HG02798 (cell line): ENCODE measurements around the gene NT5DC1.

Source experiments
- ATAC-seq: cut with Tn5 transposase; IDR thresholded peaks from one replicate; pipeline ENCODE4 v1.9.1; 2021; ENCODE audit warnings: mild to moderate bottlenecking; ENCODE audit not compliant: unreplicated experiment, poor library complexity

NT5DC1 gene

DNA sequence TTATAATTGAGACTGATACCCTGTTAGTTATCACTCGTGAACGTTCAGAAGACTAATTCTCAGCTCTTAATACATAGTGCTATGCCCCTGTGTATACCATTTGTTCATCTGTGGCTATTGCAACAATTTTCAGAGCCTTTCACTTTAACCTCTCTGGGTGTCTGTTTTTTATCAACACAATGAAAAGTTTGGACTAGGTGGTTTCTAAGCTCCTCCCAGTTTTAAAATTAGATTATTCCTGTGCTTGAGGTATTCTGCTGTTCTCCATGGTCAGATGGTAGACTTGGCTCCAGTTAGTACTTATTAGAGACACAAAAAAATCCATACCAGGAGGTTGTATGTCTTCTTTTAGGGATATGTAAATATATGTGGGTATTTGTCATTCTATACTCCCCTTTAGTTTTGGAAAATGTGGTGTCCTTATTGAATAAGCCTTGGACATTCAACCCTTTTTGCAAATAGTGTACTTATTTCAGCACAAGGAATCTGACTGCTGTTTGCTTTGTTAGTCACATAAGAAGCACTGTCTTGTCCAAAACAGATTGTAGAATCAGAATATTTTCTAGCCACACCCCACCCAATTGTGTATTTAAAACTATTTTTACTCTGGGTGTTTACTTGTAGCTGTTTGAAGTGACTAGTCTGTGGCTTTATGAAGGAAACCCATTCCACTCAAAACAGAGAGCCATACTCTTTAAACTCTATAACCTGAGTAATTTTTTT lies 27.3 kb downstream of the NT5DC1 start:
- no peak for ATAC-seq

DNA sequence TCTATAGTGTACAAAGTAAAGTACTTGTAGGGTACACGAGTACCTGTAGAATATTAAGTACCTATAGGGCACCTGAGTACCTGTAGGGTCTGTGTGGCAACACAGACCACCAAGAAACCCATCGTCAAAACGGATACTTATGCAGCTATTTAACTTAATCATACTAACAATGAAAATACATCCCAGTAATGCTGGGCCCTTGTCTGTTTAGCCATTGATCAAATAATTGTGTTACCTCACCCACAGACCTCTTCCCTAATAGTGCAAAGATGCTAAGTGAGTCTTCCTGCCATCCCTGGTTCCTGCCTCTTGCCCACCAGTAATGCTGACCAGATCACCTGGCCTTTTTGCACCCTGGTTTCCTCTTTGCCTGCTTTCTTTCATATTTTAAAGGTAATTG lies 32.8 kb downstream of the NT5DC1 start:
- no peak for ATAC-seq

DNA sequence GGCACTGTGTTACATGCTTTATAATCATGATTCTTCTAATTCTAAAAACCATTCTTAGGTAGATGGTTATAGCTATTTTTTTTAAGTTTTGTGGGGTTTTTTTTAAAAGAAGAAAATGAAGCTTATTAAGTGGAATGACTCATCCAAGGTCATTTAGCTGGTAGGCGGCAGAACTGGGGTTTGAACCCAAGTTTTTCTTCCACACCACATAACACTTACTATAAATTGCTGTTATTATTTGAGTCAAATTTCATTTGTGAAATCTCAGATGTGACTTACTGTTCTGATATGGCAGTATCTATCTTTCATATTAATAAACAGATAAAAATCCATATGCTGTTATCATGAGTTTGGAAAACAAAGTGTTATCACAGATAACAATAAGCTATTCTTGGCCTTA lies 35.7 kb downstream of the NT5DC1 start:
- ATAC-seq = no peak

DNA sequence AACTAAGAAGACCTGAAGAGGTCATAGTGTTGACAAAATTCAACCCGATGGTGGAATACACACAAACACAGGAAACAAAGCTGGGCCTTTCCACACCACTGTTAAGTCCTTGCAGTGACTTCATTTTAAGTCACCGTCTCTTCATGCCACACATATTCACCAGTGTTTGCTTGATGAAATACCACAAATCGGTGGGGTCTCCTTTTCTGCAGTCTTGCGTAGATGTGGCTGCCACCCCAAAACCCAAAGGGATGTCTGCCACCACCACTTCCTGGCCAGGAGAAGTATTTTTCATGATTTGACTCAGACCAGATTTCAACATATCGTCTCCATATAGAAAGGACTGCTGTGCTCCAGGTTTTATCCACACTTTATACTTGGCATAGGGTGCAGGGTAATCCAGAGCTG lies 36.3 kb downstream of the NT5DC1 start:
- no peak for ATAC-seq

DNA sequence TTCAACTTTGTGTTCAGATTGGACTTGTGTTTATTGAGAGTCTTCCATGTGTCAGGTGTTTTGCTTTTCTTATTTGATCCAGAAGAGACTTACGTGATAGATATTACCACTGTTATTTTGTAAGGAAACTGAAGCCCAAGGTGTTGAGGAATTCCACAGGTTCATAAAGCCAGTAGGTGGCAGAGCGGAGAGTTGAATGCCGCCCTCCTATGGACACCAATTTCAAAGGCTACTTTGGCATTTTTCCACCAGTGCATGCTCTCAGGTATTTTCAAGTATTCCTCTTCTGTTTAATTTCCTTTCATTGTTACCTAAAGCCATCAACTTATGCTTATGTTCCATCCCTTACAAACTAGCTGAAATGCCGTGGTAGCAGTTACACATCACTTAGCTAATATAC lies 39.3 kb downstream of the NT5DC1 start:
- ATAC-seq = no peak

DNA sequence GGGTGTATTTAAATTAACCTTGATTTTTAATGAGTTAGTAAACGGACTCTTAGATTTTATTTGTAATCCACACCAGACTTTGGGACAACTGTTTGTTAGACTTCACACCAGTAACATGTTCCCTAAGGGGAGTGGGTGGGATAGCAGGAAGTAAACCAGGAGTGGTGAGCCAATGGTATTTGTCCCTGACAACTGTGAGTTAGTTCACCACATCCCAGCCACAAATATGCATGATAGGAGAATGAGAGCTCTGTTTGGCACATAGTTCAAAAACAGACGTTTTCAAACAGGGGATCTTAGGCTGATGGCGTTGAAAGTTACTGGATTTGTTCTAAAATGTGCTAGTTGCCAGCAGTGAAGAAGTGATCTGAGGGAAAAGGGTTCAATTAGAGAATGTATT lies 44.0 kb downstream of the NT5DC1 start:
- ATAC-seq = no peak

DNA sequence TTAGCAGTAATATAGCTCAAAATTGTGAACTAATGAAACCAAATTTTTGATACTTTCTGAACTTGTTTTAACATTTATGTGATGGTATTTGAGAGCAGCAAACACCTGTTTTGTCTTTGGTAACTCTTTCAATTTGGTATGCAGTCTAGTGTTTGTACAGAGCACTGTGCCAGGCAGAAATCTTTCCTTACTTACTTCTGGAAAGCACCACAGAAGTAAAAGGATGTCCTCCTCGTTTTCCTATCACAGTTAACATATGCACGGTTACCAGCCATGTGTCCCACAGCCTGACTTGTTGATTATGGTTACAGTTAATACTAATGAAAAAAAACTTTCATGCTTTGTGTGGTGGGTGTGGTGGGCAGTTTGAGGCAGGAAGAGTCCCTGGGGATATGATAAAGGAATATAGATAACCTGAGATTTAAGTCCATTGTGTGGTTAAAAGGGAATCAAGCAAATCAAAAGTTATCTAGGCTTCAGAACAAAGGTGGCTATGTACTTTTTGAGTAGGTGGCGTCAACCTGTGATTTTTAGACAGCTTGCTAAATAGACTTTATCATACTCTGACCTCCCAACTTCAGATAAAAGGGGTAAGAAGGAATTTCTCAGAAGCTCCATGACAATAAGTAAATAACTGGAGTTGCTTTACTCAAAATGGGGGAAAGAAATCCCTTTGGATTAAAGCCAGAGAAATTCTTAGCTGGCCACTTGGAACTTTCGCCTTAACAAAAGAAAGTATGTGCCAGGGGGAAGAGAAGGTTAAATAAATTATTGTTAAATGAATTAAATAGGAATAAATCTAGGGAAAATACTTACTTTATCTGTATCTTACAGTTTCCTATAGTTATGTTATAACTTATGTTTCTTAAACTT lies 45.4 kb downstream of the NT5DC1 start:
- no peak for ATAC-seq

DNA sequence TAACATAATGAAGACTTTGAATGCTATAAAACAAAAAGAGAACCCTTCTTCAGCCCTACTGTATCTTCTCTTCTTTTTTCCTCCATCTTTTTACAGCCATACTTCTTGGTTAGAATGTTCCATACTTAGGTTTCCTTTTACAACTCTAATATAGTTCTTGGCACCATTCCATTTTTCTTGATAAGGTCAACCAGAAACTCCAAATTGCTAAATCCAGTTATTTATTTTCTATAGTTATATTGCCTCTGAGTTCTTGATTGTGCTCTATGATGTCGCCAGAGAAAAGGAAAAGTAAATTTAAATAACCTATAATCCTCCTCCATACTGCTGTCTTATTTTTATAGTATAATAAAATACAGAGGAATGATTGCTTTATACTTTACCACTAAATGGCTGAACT lies 52.0 kb downstream of the NT5DC1 start:
- ATAC-seq = no peak

DNA sequence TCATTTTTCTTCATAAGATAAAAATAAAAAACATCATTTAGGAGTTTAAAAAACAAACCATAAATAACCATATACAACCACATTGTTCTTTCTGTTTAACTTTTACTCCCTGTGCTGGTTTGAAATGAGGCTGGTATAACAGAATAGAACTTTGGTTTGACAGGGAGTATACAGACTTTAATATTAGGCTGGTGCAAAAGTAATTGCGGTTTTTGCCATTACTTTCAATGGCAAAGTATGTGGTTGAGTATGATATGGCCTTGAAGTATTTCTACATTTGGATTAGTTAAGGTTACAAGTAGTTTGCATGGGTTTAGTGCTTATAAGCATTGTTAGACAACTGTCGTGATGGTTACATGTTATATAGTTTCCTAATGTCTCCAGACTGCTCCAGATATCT lies 54.2 kb downstream of the NT5DC1 start:
- ATAC-seq = no peak

DNA sequence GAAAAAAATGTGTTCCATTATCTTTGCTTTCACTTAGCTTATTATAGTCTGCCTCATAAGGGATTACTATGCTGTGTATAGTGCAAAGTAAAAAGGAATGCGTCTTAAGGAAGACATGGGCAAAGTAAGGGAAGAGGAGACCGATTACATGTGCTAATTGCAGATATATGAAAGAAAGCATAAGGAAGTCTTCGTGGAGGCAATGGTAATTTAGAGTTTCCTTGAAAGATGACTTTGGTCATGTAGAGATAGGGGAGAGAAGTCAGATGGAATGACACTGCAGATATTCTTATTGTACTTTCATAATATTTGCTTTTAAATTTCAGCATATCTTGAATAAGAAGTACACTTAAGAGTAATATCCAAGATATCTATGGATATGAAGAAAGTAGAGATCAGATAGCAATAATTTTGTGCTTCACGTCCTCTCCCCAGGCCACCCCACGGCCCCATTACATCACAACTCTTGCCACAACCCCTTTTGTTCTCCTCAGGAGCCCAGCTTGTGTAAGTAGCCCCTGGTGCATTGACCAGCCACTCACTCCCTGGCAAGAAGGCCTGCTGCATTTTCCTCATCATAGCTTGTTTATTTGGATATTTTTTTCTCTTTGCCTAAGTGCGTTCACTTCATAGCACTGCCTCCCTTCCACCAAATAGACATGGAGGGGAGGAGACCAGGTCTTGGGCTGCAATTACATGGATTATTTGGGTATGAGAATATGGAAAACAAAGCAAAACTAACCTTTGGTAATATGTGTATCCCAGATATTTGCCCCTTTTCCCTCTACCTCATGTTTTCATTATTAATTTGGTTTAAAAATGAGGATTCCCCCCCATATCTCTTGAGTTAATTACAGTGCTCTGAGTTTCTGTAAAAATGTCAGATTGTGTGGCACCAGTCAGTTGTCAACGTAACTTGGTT lies 56.0 kb downstream of the NT5DC1 start:
- ATAC-seq = no peak

DNA sequence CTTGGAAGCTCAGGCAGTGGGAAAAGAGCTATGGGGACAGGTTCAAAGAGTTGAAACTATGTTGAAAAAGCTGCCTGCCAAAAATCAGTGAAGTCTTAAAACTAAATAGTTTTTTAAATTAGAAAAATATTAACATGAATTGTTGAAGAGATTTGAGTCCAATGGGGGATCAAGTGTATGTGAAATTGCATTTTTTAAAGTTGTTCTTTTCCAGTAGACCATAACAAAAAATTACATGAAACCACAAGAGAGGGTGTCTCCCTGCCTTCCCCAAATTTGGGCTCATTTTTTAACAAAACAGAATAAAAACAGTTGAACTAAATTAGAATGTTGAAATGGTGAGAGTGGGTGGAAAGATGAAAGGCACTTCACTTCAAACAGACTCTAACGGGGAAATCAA lies 56.7 kb downstream of the NT5DC1 start:
- ATAC-seq = no peak

DNA sequence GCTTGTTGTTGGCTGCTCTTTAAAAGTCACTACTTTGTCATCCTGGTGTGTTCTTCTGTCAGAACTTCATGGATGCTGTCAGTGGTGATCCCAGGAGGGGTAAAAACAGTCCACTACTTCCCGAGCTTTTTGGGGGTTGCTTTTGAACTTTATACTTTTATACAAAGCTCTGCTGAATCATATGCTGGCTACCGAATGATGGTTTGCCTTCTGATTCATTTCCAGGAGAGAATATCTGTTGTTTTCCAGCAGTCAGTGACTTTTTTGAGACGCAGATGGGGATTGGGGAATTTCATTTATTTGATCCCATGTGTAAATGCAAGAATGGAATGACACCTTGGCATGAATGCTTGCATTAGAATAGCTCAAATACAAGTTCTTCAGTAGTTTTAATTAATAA lies 58.0 kb downstream of the NT5DC1 start:
- ATAC-seq = no peak

DNA sequence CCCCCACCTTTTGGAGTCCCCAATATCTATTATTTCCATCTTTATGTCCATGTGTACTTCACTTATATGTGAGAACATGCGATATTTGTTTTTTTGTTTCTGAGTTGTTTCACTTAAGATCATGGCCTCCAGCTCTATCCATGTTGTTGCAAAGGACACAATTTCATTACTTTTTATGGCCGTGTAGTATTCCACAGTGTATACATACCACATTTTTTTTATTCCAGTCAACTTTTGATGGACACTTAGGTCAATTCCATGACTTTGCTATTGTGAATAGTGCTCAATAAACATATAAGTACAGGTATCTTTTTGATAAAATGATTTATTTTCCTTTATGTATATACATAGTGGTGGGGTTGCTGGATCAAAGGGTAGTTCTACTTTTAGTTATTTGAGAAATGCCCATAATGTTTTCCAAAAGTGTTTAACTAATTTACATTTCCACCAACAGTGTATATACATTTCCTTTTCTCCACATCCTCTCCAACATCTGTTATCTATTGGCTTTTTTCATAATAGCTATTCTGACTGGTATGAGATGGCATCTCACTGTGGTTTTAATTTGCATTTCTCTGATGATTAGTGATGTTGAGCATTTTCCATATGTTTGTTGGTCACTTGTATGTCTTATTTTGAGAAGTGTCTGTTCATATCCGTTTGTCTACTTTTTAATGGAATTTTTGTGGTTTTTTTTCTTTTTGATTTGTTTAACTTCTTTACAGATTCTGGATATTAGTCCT lies 59.3 kb downstream of the NT5DC1 start:
- ATAC-seq = no peak

DNA sequence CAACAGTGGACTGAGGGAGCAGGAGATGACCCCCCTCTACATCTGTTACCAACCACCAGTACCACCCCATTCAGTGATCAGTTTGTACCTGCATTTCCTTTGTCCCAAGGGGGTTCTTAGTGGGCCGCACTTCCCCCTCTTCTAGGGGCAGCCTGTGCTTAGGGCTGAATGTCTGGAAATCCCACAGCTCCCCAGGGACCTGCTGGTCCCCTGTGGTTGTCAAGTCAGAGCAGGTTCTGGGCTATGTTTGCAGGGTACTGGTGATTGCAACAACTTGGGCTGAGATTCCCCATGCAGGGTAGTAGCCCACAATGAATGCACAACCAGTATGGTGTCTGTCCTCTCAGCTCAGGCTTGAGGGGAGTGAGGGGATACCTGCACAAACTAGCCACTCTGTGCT lies 64.9 kb downstream of the NT5DC1 start:
- ATAC-seq = peak; percentile 68

DNA sequence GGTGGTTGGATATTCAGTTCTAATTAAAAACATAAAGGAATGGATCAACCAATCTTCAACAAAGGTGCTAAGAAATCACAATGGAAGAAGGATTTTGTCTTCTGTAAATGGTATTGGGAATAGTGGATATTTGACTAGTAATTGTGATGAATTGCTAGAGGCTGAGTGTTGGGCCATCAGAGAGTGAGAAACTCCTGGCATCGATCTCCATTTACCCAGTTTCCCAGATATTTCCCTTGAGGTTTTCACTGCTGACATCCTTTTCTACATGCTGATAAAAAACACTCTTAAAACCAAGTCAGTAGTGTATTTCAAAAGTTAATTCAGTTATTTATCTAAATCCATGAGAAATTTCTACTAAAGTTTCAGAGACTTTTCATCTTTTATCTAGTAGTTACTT lies 65.7 kb downstream of the NT5DC1 start:
- ATAC-seq = no peak

DNA sequence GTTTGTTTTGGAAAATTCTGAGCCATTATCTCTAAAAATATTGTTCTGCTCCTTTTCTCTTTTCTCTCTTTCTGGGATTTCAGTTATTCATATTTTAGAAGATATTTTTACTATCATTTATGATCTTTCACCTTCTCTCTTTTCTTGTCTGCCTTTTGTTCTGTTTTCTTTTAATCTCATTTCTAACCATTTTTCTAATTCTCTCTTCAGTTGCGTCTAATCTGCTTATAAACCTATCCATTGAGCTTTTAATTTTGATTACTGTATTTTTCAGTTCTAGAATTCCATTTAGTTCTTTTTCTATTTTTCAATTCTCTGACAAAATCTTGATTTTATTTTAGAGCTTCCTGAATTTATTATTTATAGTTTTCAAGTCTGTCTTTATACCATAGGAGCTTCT lies 67.5 kb downstream of the NT5DC1 start:
- ATAC-seq = no peak

DNA sequence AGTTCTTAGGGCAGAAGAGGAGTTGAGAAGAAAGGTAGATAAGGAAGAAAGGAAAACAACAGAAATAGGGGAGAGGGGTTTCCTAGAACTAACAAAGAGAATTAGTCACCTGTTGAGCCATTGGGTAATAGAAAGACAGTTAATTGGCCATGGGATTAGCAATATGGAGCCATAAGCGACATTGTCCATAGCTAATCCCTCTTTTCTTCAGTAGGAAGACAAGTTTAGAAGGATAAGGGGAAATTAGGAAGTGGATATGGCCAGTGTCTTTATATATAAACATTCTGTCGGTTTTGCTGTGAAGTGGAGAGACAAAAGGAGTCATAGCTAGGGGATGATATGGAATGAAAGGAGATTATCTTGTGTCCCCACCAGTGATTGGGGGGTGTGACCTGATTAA lies 69.2 kb downstream of the NT5DC1 start:
- no peak for ATAC-seq

DNA sequence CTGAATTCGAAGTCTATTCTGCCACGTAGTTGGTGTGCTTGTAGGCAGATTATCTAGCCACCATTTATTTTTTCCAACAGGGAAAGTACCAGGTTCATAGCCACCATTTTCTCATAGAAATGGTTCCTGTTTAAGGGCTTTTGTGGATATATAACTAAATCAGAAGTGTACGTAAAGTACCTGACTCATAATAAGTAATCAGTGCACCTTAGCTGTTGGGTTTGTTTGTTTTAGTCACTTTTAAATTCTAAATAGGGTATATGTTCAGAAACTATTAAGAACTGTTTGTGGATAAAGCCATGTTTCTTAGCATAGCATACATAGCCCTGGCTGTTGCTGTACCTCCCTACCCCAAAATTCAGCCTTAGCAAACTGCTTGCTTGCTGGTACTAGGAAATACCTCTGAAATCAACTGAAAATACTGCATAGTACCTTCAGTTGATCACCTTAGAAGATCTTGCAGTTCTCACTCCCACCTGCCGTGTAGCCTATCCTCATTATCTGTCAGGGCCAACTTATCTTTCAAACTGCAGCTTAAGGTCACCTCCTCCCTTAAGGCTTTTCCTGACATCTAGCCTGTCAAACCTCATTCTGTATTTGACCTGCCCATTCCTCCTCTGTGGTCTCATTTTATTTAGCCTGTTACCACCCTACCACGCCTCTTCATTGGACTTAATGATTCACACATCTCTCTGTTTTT lies 69.9 kb downstream of the NT5DC1 start:
- ATAC-seq = no peak

DNA sequence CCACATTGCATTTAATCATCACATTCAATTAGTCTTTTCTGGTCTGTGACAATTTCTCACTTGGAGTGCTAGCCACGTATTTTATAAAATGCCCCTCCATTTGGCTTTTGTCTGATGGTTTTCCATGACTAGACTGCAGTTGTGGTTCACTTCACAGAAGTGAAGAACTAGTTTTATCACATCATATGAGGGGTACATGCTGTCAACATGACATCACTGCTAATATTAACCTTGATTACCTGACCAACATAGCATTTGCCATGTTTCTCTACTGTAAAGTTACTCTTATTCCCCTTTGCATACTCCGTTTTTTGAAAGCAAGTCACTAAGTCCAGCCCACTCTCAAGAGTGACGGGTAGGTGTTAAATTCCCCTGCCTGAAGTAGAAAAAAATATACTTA lies 73.3 kb downstream of the NT5DC1 start:
- ATAC-seq = no peak

DNA sequence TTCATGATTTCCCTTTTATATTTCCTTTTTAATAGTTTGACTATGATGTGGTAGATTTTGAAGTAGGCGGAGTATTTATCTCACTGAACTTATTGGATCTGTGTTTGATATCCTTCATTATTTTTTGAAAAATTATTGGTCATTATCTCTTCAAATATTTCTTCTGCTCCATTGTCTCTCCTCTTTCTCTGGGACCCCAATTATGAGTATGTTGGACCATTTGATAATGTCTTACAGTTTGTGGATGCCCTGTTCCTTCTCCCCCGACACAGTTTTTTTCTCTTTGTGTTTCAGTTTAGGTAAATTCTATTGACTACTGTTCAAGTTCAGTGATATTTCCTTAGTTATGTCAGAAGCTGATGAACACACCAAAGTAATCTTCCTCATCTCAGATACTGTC lies 74.7 kb downstream of the NT5DC1 start:
- no peak for ATAC-seq
